Measurements from ENCODE around the gene EFNA5. TPM values are rescaled to one million over a fixed set of nuclear protein-coding genes. Genes with fewer than 3 reads are reported as not detected.

EFNA5 gene
- total RNA-seq, 1 donor from 2014 or later = 43.0 TPM

DNA sequence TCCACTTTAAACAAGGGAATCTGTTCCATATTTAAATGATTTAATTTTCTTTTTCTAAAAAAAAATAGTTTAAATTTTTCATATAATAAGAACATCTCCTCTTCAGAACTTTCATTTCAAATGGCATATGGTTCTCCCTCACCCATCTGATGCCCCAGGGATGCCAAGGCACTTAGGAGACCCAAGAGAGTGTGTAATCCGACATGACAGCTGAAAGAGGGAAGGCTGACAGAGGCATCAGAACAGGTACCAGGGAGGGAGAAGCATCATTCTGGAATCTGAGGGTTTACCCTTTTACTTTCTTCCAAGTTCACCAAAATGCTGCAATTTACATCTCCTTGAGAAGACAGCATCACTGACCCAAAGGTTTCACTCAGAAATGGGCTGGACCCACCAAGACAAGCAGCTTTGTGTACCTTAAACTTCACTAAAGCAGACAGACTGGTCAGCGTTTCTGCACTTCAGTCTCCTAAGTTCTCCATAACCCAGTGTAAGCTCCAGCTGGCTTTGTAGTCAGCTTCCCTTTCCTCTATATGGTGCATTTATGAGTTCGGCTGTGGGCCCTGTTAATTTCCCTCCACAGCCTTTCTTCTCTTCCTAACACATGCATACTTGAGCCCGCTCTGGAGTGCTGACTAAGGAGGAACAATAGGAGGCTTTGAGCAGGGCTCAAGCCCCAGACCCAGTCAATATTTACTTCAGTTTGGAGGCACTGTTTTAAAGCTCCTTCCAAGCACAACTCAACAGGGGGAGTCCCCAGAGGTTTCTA is 17.7 kb downstream of the EFNA5 start:
- Mint-ChIP-seq H3K36me3 (ENCODE audit: low read depth) (no peaks in the 10 kb centered on the region), H3K9me3 (no peaks in the 10 kb centered on the region), H3K4me1 (peaks cover 67% of the 10 kb centered on the region), H3K4me3 (peak overlapping the region; percentile 38), H3K27ac (ENCODE audit: unreplicated experiment) (peak overlapping the region; percentile 92), H3K27me3 (ENCODE audit: low read depth) (no peaks in the 10 kb centered on the region)
- TF ChIP-seq, protein P1, sequence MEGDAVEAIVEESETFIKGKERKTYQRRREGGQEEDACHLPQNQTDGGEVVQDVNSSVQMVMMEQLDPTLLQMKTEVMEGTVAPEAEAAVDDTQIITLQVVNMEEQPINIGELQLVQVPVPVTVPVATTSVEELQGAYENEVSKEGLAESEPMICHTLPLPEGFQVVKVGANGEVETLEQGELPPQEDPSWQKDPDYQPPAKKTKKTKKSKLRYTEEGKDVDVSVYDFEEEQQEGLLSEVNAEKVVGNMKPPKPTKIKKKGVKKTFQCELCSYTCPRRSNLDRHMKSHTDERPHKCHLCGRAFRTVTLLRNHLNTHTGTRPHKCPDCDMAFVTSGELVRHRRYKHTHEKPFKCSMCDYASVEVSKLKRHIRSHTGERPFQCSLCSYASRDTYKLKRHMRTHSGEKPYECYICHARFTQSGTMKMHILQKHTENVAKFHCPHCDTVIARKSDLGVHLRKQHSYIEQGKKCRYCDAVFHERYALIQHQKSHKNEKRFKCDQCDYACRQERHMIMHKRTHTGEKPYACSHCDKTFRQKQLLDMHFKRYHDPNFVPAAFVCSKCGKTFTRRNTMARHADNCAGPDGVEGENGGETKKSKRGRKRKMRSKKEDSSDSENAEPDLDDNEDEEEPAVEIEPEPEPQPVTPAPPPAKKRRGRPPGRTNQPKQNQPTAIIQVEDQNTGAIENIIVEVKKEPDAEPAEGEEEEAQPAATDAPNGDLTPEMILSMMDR (conservative IDR thresholded peaks at IDR 0.05) = no peak
- peak; percentile 23 for DNase-seq (ENCODE audit: low read depth, low spot score)

DNA sequence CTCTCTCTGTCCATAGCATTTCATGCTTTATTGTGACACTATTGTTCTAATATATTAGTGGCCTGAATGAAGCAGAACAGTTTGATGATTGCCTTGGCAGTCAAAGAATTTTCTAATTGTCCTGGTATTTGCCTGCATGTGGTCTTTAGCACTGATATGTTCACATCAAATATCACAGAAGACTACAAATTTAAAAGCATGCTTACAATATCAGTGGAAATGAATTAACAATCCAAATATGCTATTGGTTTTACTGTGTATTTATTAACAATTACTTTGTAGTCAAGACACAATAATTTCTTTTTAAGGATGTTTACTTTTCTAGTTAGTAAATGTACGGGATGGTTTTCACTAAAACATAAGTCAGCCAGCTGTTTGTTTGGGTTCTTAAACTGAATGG is 18.3 kb downstream of the EFNA5 start:
- H3K27me3 Mint-ChIP-seq (ENCODE audit: low read depth) = no peaks in the 10 kb centered on the region
- H3K9me3 Mint-ChIP-seq = no peaks in the 10 kb centered on the region
- no peak overlapping the region for H3K27ac Mint-ChIP-seq (ENCODE audit: unreplicated experiment)
- no peak for DNase-seq (ENCODE audit: low read depth, low spot score)
- TF ChIP-seq, protein P1 (conservative IDR thresholded peaks at IDR 0.05) = no peak
- no peaks in the 10 kb centered on the region for H3K36me3 Mint-ChIP-seq (ENCODE audit: low read depth)
- peak overlapping the region; percentile 3 for H3K4me3 Mint-ChIP-seq
- peaks cover 66% of the 10 kb centered on the region for H3K4me1 Mint-ChIP-seq

DNA sequence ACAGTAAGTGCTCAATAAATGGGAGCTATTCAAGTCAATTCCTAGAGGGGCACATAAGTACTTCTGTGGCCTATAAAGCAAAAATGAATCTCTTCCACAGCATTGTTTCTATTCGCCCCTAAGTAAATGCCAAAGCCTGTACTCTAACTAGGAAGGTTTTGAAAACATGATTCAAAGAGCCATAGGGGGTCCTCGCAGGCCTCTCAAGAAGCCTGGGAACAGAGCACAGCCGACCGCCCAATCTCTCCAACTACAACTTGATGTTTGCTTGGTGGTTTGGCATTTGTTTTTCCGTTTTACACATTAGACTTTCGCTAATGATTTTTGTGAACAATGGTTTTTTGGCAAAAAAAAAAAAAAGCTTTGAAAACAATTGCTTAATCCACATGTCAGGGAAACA is 19.4 kb downstream of the EFNA5 start:
- DNase-seq (ENCODE audit: low read depth, low spot score) = no peak
- Mint-ChIP-seq H3K9me3 (no peaks in the 10 kb centered on the region), H3K36me3 (ENCODE audit: low read depth) (no peaks in the 10 kb centered on the region), H3K4me3 (no peak overlapping the region), H3K27ac (ENCODE audit: unreplicated experiment) (no peak overlapping the region), H3K27me3 (ENCODE audit: low read depth) (no peaks in the 10 kb centered on the region), H3K4me1 (peaks cover 64% of the 10 kb centered on the region)
- TF ChIP-seq, protein P1 (conservative IDR thresholded peaks at IDR 0.05) = no peak

DNA sequence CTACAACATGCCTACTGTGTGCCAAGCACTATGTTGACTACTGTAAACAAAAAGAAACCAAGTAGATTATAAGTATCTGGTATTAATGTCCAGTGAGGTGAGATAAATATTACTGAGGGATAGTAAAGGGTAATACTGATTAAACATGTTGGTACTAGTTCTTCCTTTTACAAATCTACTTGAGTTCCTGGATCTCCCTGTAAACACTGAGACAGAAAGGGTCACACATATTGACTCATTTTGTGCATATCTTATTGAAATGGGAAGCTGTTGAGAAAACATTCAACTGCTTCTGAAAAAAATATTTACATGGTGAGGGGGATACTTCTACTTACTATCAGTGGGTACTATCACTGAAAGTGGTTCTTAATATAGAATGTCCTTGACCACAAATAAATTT is 24.3 kb downstream of the EFNA5 start:
- H3K9me3 Mint-ChIP-seq = no peaks in the 10 kb centered on the region
- peaks cover 5% of the 10 kb centered on the region for H3K36me3 Mint-ChIP-seq (ENCODE audit: low read depth)
- no peak overlapping the region for H3K27ac Mint-ChIP-seq (ENCODE audit: unreplicated experiment)
- DNase-seq (ENCODE audit: low read depth, low spot score) = no peak
- TF ChIP-seq, protein P1 (conservative IDR thresholded peaks at IDR 0.05) = no peak
- no peak overlapping the region for H3K4me3 Mint-ChIP-seq
- no peaks in the 10 kb centered on the region for H3K27me3 Mint-ChIP-seq (ENCODE audit: low read depth)
- peaks cover 34% of the 10 kb centered on the region for H3K4me1 Mint-ChIP-seq

DNA sequence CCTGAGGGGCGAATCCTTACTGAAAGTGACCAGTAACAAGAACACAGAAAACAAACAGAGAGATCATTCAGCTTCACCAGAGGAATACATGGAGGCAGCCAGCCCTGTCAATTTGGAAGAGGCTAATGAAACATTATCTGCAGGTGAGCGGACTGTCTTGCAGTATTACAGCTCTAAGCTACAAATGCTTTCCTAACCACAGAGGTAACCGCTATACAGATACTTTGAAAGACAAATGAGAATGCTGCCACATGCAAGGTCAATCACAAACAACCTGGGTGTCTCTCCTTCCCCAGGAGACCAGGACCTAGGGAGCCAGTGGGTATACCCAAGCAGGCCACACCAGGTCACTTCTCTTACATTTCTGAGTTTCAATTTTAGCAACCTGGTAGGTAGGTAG is 30.2 kb downstream of the EFNA5 start:
- Mint-ChIP-seq H3K27ac (ENCODE audit: unreplicated experiment) (peak overlapping the region; percentile 5), H3K36me3 (ENCODE audit: low read depth) (peaks cover 8% of the 10 kb centered on the region), H3K4me1 (peaks cover 26% of the 10 kb centered on the region), H3K4me3 (no peak overlapping the region), H3K27me3 (ENCODE audit: low read depth) (no peaks in the 10 kb centered on the region), H3K9me3 (no peaks in the 10 kb centered on the region)
- TF ChIP-seq, protein P1 (conservative IDR thresholded peaks at IDR 0.05) = no peak
- DNase-seq (ENCODE audit: low read depth, low spot score) = no peak
